Kidney epithelial cell (primary cell): ENCODE data around the gene RCSD1. TPM values are rescaled to one million over a fixed set of nuclear protein-coding genes. Genes with fewer than 3 reads are reported as not detected.

Experiments used
- DNase-seq: peaks from one replicate; pipeline ENCODE4 v3.0.0-alpha.2; 2010; ENCODE audit warnings: low read depth
- H3K27me3 ChIP-seq: 2 replicates; pipeline ENCODE4 v1.6.0; 2011; ENCODE audit warnings: low read length; ENCODE audit not compliant: control insufficient read depth, insufficient read depth
- H3K36me3 ChIP-seq: 2 replicates; pipeline ENCODE4 v1.5.1; 2011; ENCODE audit warnings: low read length; ENCODE audit not compliant: control insufficient read depth, insufficient read depth
- H3K4me3 ChIP-seq: 2 replicates; pipeline ENCODE4 v1.5.1; 2011; ENCODE audit warnings: low read depth, mild to moderate bottlenecking, control low read depth, low read length
- CTCF ChIP-seq: IDR thresholded peaks from 2 replicates; pipeline ENCODE4 v1.5.1; 2011; ENCODE audit warnings: mild to moderate bottlenecking, moderate library complexity, low read length, control low read depth, inconsistent platforms; ENCODE audit not compliant: insufficient read depth, poor library complexity, severe bottlenecking
- total RNA-seq: library from RNA; depleted of rRNA; stranded (reverse); fragments of >200 nt; gene quantifications from 2 replicates; pipeline ENCODE4 v1.2.3, GENCODE V29; 2015

RCSD1 gene
- total RNA-seq, 1 donor from 2014 or later, result 0.21 TPM

GRCh38 chr1:167587872-167588271 is 42.2 kb upstream of the RCSD1 start:
- DNase-seq, result no peak
- no peak overlapping the region for H3K4me3 ChIP-seq
- H3K27me3 ChIP-seq, result no peaks in the 10 kb centered on the region
- no peak for TF ChIP-seq CTCF
- H3K36me3 ChIP-seq, result no peaks in the 10 kb centered on the region

- TF ChIP-seq CTCF, result no peak
- DNase-seq, result no peak
- H3K36me3 ChIP-seq, result no peaks in the 10 kb centered on the region
- H3K27me3 ChIP-seq, result no peaks in the 10 kb centered on the region
- no peak overlapping the region for H3K4me3 ChIP-seq
These were observed 41.7 kb upstream of the RCSD1 start for GRCh38 chr1:167588361-167588760.

- H3K36me3 ChIP-seq, result no peaks in the 10 kb centered on the region
- no peak for DNase-seq
- peaks cover 2% of the 10 kb centered on the region for H3K27me3 ChIP-seq
- no peak overlapping the region for H3K4me3 ChIP-seq
- TF ChIP-seq CTCF, result no peak
These were observed 37.6 kb upstream of the RCSD1 start for GRCh38 chr1:167592475-167592874.

GRCh38 chr1:167593860-167594259 is 36.2 kb upstream of the RCSD1 start:
- Histone ChIP-seq H3K27me3 (peaks cover 2% of the 10 kb centered on the region), H3K36me3 (no peaks in the 10 kb centered on the region), H3K4me3 (no peak overlapping the region)
- no peak for TF ChIP-seq CTCF
- no peak for DNase-seq

GRCh38 chr1:167594822-167595221 is 35.2 kb upstream of the RCSD1 start:
- no peak for DNase-seq
- H3K4me3 ChIP-seq, result no peak overlapping the region
- no peak for TF ChIP-seq CTCF

GRCh38 chr1:167599957-167600581 is 30.0 kb upstream of the RCSD1 start:
- peak; percentile 7 for DNase-seq

More at GRCh38 chr1:167594822-167595221, 35.2 kb upstream of the RCSD1 start:
- H3K27me3 ChIP-seq, result peaks cover 2% of the 10 kb centered on the region
- no peaks in the 10 kb centered on the region for H3K36me3 ChIP-seq

More at GRCh38 chr1:167599957-167600581, 30.0 kb upstream of the RCSD1 start:
- H3K27me3 ChIP-seq, result no peaks in the 10 kb centered on the region
- H3K36me3 ChIP-seq, result no peaks in the 10 kb centered on the region
- peak; percentile 23 for TF ChIP-seq CTCF
- no peak overlapping the region for H3K4me3 ChIP-seq
